Mesothelial cell of epicardium (in vitro differentiated cells): Measurements from ENCODE around the gene NHSL2. TPM values are rescaled to one million over a fixed set of nuclear protein-coding genes. Genes with fewer than 3 reads are reported as not detected.
"Not testable (repeated sequence)": the region's sequence is repeated elsewhere in the genome, so short reads cannot be mapped to it uniquely, and the experiment has no call there.

Source experiments
- DNase-seq, 2 experiments: peaks; one replicate each; pipeline ENCODE4 v3.0.0; 2021; ENCODE audit warnings: low spot score in 2 of 2; ENCODE audit not compliant: unreplicated experiment in 2 of 2
- H3K27ac Mint-ChIP-seq: 2 replicates; pipeline ENCODE4 v1.8.0; 2021; ENCODE audit warnings: mixed read lengths
- H3K27me3 Mint-ChIP-seq: 2 replicates; pipeline ENCODE4 v1.8.0; 2021; ENCODE audit warnings: low read depth, mixed read lengths
- H3K36me3 Mint-ChIP-seq: 2 replicates; pipeline ENCODE4 v1.8.0; 2021; ENCODE audit warnings: mixed read lengths
- H3K4me1 Mint-ChIP-seq: 2 replicates; pipeline ENCODE4 v1.8.0; 2021; ENCODE audit warnings: mixed read lengths
- H3K4me3 Mint-ChIP-seq: 2 replicates; pipeline ENCODE4 v1.8.0; 2021; ENCODE audit warnings: mild to moderate bottlenecking, moderate library complexity, mixed read lengths
- H3K9me3 Mint-ChIP-seq: 2 replicates; pipeline ENCODE4 v1.8.0; 2021; ENCODE audit warnings: mixed read lengths
- CTCF ChIP-seq: fragments of 200-600 bp; sonication (generic); IDR thresholded peaks from one replicate; pipeline ENCODE4 v1.5.0; 2021; ENCODE audit warnings: antibody characterized with exemption; ENCODE audit not compliant: unreplicated experiment
- total RNA-seq: library from RNA; stranded (reverse); gene quantifications from 3 replicates; pipeline ENCODE4 v1.2.1, GENCODE V29; 2021

Gene NHSL2
- total RNA-seq, 1 donor from 2014 or later = 24.0 TPM

GRCh38 chrX:71873459-71873833 lies 37.2 kb upstream of the NHSL2 start:
- no peak overlapping the region for H3K4me3 Mint-ChIP-seq
- H3K9me3 Mint-ChIP-seq = peaks cover 18% of the 10 kb centered on the region
- no peaks in the 10 kb centered on the region for H3K27me3 Mint-ChIP-seq
- no peaks in the 10 kb centered on the region for H3K36me3 Mint-ChIP-seq
- H3K4me1 Mint-ChIP-seq = peaks cover 9% of the 10 kb centered on the region
- TF ChIP-seq CTCF = no peak
- DNase-seq = no peak
- no peak overlapping the region for H3K27ac Mint-ChIP-seq

- not testable (repeated sequence) for DNase-seq, H3K4me3 Mint-ChIP-seq, H3K27me3 Mint-ChIP-seq, H3K27ac Mint-ChIP-seq, H3K36me3 Mint-ChIP-seq, H3K4me1 Mint-ChIP-seq
- peaks cover 36% of the 10 kb centered on the region for H3K9me3 Mint-ChIP-seq
Observed at GRCh38 chrX:71876841-71877240, 33.8 kb upstream of the NHSL2 start.

- TF ChIP-seq CTCF = no peak
- Mint-ChIP-seq H3K36me3 (no peaks in the 10 kb centered on the region), H3K4me1 (no peaks in the 10 kb centered on the region), H3K4me3 (no peak overlapping the region), H3K27me3 (peaks cover 5% of the 10 kb centered on the region), H3K9me3 (peaks cover 32% of the 10 kb centered on the region), H3K27ac (no peak overlapping the region)
- DNase-seq = no peak
Observed at GRCh38 chrX:71885099-71885498, 25.5 kb upstream of the NHSL2 start.

GRCh38 chrX:71895607-71896006 lies 15.0 kb upstream of the NHSL2 start:
- no peak overlapping the region for H3K27ac Mint-ChIP-seq
- H3K27me3 Mint-ChIP-seq = peaks cover 5% of the 10 kb centered on the region
- peaks cover 30% of the 10 kb centered on the region for H3K9me3 Mint-ChIP-seq

GRCh38 chrX:71906144-71906543 lies 4.5 kb upstream of the NHSL2 start:
- Mint-ChIP-seq H3K27ac (no peak overlapping the region), H3K4me3 (no peak overlapping the region), H3K27me3 (no peaks in the 10 kb centered on the region), H3K4me1 (peaks cover 14% of the 10 kb centered on the region), H3K36me3 (no peaks in the 10 kb centered on the region), H3K9me3 (peaks cover 20% of the 10 kb centered on the region)
- TF ChIP-seq CTCF = no peak
- DNase-seq = no peak

More at GRCh38 chrX:71895607-71896006, 15.0 kb upstream of the NHSL2 start:
- no peak for DNase-seq
- no peaks in the 10 kb centered on the region for H3K36me3 Mint-ChIP-seq
- no peaks in the 10 kb centered on the region for H3K4me1 Mint-ChIP-seq
- no peak overlapping the region for H3K4me3 Mint-ChIP-seq
- no peak for TF ChIP-seq CTCF

GRCh38 chrX:71908387-71908786 lies 2.3 kb upstream of the NHSL2 start:
- H3K4me3 Mint-ChIP-seq = no peak overlapping the region
- H3K36me3 Mint-ChIP-seq = no peaks in the 10 kb centered on the region
- no peak for TF ChIP-seq CTCF
- H3K9me3 Mint-ChIP-seq = peaks cover 18% of the 10 kb centered on the region
- H3K27me3 Mint-ChIP-seq = no peaks in the 10 kb centered on the region
- no peak for DNase-seq
- no peak overlapping the region for H3K27ac Mint-ChIP-seq
- peaks cover 21% of the 10 kb centered on the region for H3K4me1 Mint-ChIP-seq
